GM10248 (cell line): ENCODE results near the gene ACER3.
"Not testable (repeated sequence)": the region's sequence is repeated elsewhere in the genome, so short reads cannot be mapped to it uniquely, and the experiment has no call there.

Experiments
- CTCF ChIA-PET: fragments of 300-600 bp; sonication (Branson Sonifier 250); formaldehyde crosslinking; extraction: SDS; loops from one replicate; lab custom pipeline; 2021; ENCODE audit warnings: antibody characterized with exemption; lab: Yijun Ruan, JAX
- POLR2A ChIA-PET: fragments of 350-650 bp; sonication (Branson Sonifier 250); formaldehyde crosslinking; extraction: SDS; loops from one replicate; lab custom pipeline; 2020; ENCODE audit warnings: antibody characterized with exemption; lab: Yijun Ruan, JAX
- DNase-seq: peaks from one replicate; pipeline ENCODE4 v3.0.0; 2012; ENCODE audit errors: extremely low spot score
- CTCF ChIP-seq: IDR thresholded peaks from 2 replicates; pipeline ENCODE4 v1.5.1; 2012; ENCODE audit warnings: mild to moderate bottlenecking, low read depth; ENCODE audit errors: extremely low read depth, missing control alignments, control extremely low read depth

ACER3 gene

GRCh38 chr11:76856106-76856505 lies 4.6 kb upstream of the ACER3 start:
- CTCF ChIA-PET: interaction anchor here (1.3 kb wide), 1 partner anchor 63 kb away, joined by 6 read pairs; no protein-coding TSS in a partner anchor
- TF ChIP-seq CTCF: no peak
- POLR2A ChIA-PET: no interaction called here
- no peak for DNase-seq

GRCh38 chr11:76856571-76856970 lies 4.1 kb upstream of the ACER3 start:
- CTCF ChIA-PET: no interaction called here
- no peak for DNase-seq
- POLR2A ChIA-PET: no interaction called here
- no peak for TF ChIP-seq CTCF

GRCh38 chr11:76857781-76858410 lies 2.8 kb upstream of the ACER3 start:
- TF ChIP-seq CTCF: no peak
- ChIA-PET POLR2A (no interaction called here), CTCF (interaction anchor here (1.0 to 1.4 kb wide), 2 partner anchors 50 to 62 kb away, joined by 3 to 4 read pairs; no protein-coding TSS in a partner anchor)
- no peak for DNase-seq

- CTCF ChIA-PET: interaction anchor here (1.1 to 1.8 kb wide), 4 partner anchors 11 to 61 kb away, joined by 3 to 8 read pairs (median 4); no protein-coding TSS in a partner anchor
Measured at GRCh38 chr11:76859708-76860227, 950 bp upstream of the ACER3 start.

GRCh38 chr11:76861490-76861953 lies 804 bp downstream of the ACER3 start:
- POLR2A ChIA-PET: no interaction called here
- no peak for TF ChIP-seq CTCF
- CTCF ChIA-PET: interaction anchor here (1.0 to 1.4 kb wide), 2 partner anchors 20 to 58 kb away, joined by 3 to 5 read pairs; no protein-coding TSS in a partner anchor
- DNase-seq: no peak

More at GRCh38 chr11:76859708-76860227, 950 bp upstream of the ACER3 start:
- no peak for TF ChIP-seq CTCF
- POLR2A ChIA-PET: no interaction called here
- no peak for DNase-seq

GRCh38 chr11:76862794-76863193 lies 2.1 kb downstream of the ACER3 start:
- CTCF ChIA-PET: interaction anchor here (1.4 kb wide), 1 partner anchor 56 kb away, joined by 4 read pairs; no protein-coding TSS in a partner anchor
- DNase-seq, POLR2A ChIA-PET: not testable (repeated sequence)
